ENCODE measurements around the gene PTOV1.

The PTOV1 gene

DNA sequence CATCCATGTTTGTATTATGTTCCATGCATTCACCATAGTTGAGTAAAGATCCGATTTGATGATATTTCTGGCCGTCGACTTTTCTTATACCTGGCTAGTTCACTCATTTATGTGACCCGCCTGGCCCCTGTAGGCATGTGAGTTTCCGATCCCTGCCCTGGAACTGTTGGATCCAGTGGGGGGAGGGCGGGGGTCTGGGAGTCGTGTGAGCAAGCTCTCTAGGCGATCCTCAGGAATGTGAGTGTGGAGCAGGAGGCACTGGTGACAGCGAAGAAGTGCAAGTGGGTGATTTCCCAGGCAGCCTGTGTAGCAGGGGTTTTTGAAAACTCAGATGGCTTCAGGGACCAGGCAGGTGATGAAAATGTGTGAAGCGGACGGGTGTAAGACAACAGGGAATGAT is 10.6 kb upstream of the PTOV1 start:
- Histone ChIP-seq H3K4me1 (no peaks in the 10 kb centered on the region), H3K27ac (no peak overlapping the region), H3K9me3 (no peaks in the 10 kb centered on the region), H3K36me3 (peaks cover 40 to 57% (median 48%) of the 10 kb centered on the region in 3 donors), H3K4me3 (no peak overlapping the region), H3K27me3 (no peaks in the 10 kb centered on the region)
- DNase-seq: no peak
- TF ChIP-seq, protein P1, sequence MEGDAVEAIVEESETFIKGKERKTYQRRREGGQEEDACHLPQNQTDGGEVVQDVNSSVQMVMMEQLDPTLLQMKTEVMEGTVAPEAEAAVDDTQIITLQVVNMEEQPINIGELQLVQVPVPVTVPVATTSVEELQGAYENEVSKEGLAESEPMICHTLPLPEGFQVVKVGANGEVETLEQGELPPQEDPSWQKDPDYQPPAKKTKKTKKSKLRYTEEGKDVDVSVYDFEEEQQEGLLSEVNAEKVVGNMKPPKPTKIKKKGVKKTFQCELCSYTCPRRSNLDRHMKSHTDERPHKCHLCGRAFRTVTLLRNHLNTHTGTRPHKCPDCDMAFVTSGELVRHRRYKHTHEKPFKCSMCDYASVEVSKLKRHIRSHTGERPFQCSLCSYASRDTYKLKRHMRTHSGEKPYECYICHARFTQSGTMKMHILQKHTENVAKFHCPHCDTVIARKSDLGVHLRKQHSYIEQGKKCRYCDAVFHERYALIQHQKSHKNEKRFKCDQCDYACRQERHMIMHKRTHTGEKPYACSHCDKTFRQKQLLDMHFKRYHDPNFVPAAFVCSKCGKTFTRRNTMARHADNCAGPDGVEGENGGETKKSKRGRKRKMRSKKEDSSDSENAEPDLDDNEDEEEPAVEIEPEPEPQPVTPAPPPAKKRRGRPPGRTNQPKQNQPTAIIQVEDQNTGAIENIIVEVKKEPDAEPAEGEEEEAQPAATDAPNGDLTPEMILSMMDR (IDR thresholded peaks at IDR 0.05): no peak
- intact Hi-C loops (cut with DNase I; ENCODE audit: low total_unique reads): no loop called here

DNA sequence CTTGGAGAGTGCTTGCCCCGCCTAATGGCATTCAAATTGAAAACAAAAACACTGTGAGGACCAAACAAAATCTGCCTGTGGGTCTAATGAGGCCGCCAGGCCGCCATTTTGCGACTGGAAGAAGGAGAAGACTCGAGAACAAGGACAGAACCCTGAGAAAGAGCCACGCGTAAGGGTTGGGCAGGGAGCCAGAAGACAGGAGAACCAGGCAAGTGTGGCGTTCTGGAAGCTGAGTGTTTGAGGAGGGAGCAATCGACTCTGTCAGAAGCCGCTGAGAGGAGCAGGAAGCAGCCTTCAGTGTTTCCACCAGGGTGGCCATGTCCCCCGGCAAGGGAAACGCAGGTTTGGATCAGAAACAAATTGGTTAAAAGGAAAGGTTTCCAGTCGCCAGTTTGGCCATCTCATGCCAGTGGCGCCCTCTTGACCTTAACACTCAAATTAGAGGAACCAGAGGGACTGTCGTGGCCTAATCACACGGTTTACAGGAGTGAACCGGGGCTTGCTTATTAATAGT is 10.2 kb upstream of the PTOV1 start:
- H3K36me3 ChIP-seq: peaks cover 37 to 52% (median 43%) of the 10 kb centered on the region in 3 donors
- H3K9me3 ChIP-seq: no peaks in the 10 kb centered on the region
- intact Hi-C loops (cut with DNase I; ENCODE audit: low total_unique reads): no loop called here
- no peak for DNase-seq
- H3K4me1 ChIP-seq: no peaks in the 10 kb centered on the region
- TF ChIP-seq, protein P1 (IDR thresholded peaks at IDR 0.05): no peak
- H3K4me3 ChIP-seq: no peak overlapping the region
- no peaks in the 10 kb centered on the region for H3K27me3 ChIP-seq
- H3K27ac ChIP-seq: no peak overlapping the region

DNA sequence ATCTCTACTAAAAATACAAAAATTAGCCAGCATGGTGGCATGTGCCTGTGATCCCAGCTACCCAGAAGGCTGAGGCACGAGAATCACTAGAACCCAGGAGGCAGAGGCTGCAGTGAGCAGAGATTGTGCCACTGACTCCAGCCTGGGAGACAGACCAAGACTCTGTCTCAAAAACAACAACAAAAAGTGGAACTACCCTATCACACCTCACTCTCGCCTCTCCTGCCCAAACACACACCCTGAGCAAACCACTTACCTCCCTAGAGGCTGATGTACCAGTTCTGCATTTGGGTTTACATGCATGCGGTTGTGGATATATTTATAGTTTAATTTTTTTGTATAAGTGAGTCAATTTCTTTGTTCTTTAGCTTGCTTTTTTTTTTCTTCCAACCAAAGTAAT is 7.7 kb upstream of the PTOV1 start:
- TF ChIP-seq, protein P1 (IDR thresholded peaks at IDR 0.05): no peak
- DNase-seq: no peak
- intact Hi-C loops (cut with DNase I; ENCODE audit: low total_unique reads): no loop called here
- no peak overlapping the region for H3K27ac ChIP-seq
- H3K36me3 ChIP-seq: peaks cover 17 to 27% (median 19%) of the 10 kb centered on the region in 3 donors
- H3K4me1 ChIP-seq: no peaks in the 10 kb centered on the region
- no peaks in the 10 kb centered on the region for H3K9me3 ChIP-seq
- H3K27me3 ChIP-seq: no peaks in the 10 kb centered on the region
- no peak overlapping the region for H3K4me3 ChIP-seq

DNA sequence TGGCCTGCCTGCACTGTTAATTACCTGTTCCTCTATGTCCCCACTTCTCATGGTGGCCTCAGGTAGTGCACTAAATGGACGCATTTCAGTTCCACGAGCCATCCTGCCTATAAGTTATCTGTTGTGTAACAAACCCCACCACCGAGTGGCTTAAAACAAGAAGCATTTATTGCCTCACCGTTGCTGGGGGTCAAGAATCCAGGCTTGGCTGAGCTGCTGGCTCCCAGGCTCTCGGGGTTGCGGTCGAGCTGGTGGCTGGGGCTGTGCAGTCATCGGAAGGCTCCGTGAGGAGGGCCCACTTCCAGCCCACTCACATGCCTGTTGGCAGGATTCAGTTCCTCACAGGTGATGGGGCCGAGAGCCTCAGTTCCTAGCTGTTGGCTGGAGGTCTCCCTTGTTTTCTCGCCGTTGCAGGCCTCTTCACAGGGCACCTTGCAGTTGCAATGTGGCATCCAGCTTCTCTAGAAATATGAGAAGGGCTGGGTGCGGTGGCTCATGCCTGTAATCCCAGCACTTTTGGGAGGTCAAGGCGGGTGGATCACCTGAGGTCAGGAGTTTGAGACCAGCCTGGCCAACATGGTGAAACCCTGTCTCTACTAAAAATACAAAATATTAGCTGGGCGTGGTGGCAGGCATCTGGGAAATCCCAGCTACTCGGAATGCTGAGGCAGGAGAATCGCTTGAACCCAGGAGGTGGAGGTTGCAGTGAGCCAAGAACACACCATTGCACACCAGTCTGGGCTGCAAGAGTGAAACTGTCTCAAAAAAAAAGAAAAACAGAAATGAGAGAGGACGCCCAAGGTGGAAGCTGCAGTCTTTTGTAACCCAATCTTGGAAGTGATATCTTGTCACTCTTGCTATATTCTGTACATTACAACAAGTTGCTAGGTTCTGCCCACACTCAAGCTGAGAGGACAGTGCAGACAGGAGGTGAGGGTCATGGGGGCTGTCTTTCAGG is 6.5 kb upstream of the PTOV1 start:
- no peak for DNase-seq
- TF ChIP-seq, protein P1 (IDR thresholded peaks at IDR 0.05): no peak
- H3K9me3 ChIP-seq: no peaks in the 10 kb centered on the region
- H3K4me3 ChIP-seq: no peak overlapping the region
- H3K27ac ChIP-seq: no peak overlapping the region
- intact Hi-C loops (cut with DNase I; ENCODE audit: low total_unique reads): no loop called here
- peaks cover 6 to 16% (median 9%) of the 10 kb centered on the region in 3 donors for H3K36me3 ChIP-seq
- no peaks in the 10 kb centered on the region for H3K4me1 ChIP-seq
- no peaks in the 10 kb centered on the region for H3K27me3 ChIP-seq

DNA sequence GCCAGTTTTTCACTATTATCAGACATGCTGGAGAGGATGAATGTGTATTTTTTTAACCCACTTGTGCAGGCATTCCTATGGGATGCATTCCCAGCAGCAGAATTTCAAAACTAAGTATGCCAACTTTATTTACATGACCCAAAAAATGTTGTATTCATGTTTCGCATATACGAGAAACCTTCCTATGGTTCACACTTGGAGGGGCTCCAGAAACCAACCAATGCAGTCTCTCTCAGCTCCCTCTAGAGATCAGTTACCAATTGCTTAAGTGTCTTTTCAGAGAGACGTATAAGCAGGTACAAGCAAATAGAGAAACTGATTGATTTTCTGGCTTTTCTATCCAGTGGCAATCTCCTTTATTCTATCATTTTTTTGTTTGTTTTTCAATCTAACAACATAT is 5.5 kb upstream of the PTOV1 start:
- H3K4me1 ChIP-seq: peaks cover 0 to 7% (median 5%) of the 10 kb centered on the region in 4 donors
- no peak for DNase-seq
- H3K27ac ChIP-seq: no peak overlapping the region
- H3K27me3 ChIP-seq: no peaks in the 10 kb centered on the region
- intact Hi-C loops (cut with DNase I; ENCODE audit: low total_unique reads): no loop called here
- TF ChIP-seq, protein P1 (IDR thresholded peaks at IDR 0.05): no peak
- H3K36me3 ChIP-seq: peaks cover 0 to 9% (median 5%) of the 10 kb centered on the region in 3 donors
- no peaks in the 10 kb centered on the region for H3K9me3 ChIP-seq
- no peak overlapping the region for H3K4me3 ChIP-seq

Data from tibial artery (tissue), 4 donors.